Fibroblast of lung (primary cell): ENCODE results near the gene LAMTOR5. TPM values are rescaled to one million over a fixed set of nuclear protein-coding genes. Genes with fewer than 3 reads are reported as not detected.

Source experiments
- DNase-seq, 2 donors: peaks; one replicate each; pipeline versions ENCODE4 v3.0.0 to v3.0.0-alpha.2; 2010; ENCODE audit warnings: low read depth in 2 of 2
- H2AFZ ChIP-seq: 2 replicates; pipeline ENCODE4 v1.5.1; 2012; ENCODE audit warnings: low read length, control low read depth, inconsistent platforms
- H3K27ac ChIP-seq: 2 replicates; pipeline ENCODE4 v1.5.1; 2011; ENCODE audit warnings: low read length, control low read depth; ENCODE audit not compliant: insufficient read depth
- H3K27me3 ChIP-seq: 2 replicates; pipeline ENCODE4 v1.5.1; 2011; ENCODE audit warnings: mild to moderate bottlenecking, low read length; ENCODE audit not compliant: control insufficient read depth, insufficient read depth
- H3K36me3 ChIP-seq: 2 replicates; pipeline ENCODE4 v1.5.1; 2011; ENCODE audit warnings: low read length; ENCODE audit not compliant: control insufficient read depth, insufficient read depth
- H3K4me1 ChIP-seq: 2 replicates; pipeline ENCODE4 v1.5.1; 2011; ENCODE audit warnings: low read length; ENCODE audit not compliant: control insufficient read depth, insufficient read depth; ENCODE audit errors: extremely low read depth
- H3K4me2 ChIP-seq: 2 replicates; pipeline ENCODE4 v1.5.1; 2011; ENCODE audit warnings: low read length, control low read depth; ENCODE audit not compliant: insufficient read depth; ENCODE audit errors: extremely low read depth
- H3K4me3 ChIP-seq, 4 experiments: fragments of 200-600 bp in 1 of 4; sonication (generic) in 1 of 4; replicated peaks in 1 of 4; 2 replicates each; pipeline ENCODE4 v1.5.1; 2011 to 2016; ENCODE audit warnings: low read length in 4 of 4, low read depth in 3 of 4, mild to moderate bottlenecking in 3 of 4, control low read depth in 2 of 4, inconsistent platforms in 1 of 4, mixed read lengths in 1 of 4; ENCODE audit not compliant: insufficient read depth in 1 of 4; ENCODE audit errors: control extremely low read depth in 1 of 4
- H3K79me2 ChIP-seq: 2 replicates; pipeline ENCODE4 v1.5.1; 2012; ENCODE audit warnings: mild to moderate bottlenecking, low read length, inconsistent platforms; ENCODE audit not compliant: control insufficient read depth, insufficient read depth
- H3K9ac ChIP-seq: 2 replicates; pipeline ENCODE4 v1.5.1; 2011; ENCODE audit warnings: mild to moderate bottlenecking, low read length, control low read depth; ENCODE audit not compliant: insufficient read depth
- H3K9me3 ChIP-seq: 2 replicates; pipeline ENCODE4 v1.5.1; 2012; ENCODE audit warnings: low read depth, low read length; ENCODE audit not compliant: control insufficient read depth, insufficient read depth
- H4K20me1 ChIP-seq: 2 replicates; pipeline ENCODE4 v1.5.1; 2011; ENCODE audit warnings: low read length; ENCODE audit not compliant: control insufficient read depth, insufficient read depth; ENCODE audit errors: extremely low read depth
- EZH2 ChIP-seq: IDR thresholded peaks from 2 replicates; pipeline ENCODE4 v1.5.1; 2012; ENCODE audit warnings: low read length, control low read depth, mild to moderate bottlenecking; ENCODE audit errors: missing control alignments
- polyA plus RNA-seq, 2 donors: library from polyadenylated mRNA; depleted of rRNA in 1 of 2; stranded (reverse) in 1 of 2; unstranded in 1 of 2; fragments of >200 nt; gene quantifications; 2 replicates each; pipeline ENCODE4 v1.2.1, GENCODE V29; 2011 to 2012; ENCODE audit warnings: missing spikeins in 1 of 2
- total RNA-seq: library from RNA; depleted of rRNA; stranded (reverse); fragments of >200 nt; gene quantifications from 2 replicates; pipeline ENCODE4 v1.2.1, GENCODE V29; 2014
- TF ChIP-seq, protein P1 (sequence below), 2 donors: IDR thresholded peaks in 1 of 2; conservative IDR thresholded peaks in 1 of 2; 1 replicate in 1 of 2; 2 replicates in 1 of 2; pipeline ENCODE4 v1.5.1; 2011 to 2012; ENCODE audit warnings: low read length in 2 of 2, control low read depth in 1 of 2, inconsistent platforms in 1 of 2, low read depth in 1 of 2, mild to moderate bottlenecking in 1 of 2

LAMTOR5 gene
- total and polyA plus RNA-seq, 2 donors (not counting 1 experiment from before 2014, with no cell fraction given), result 70.4 to 317 TPM

- DNase-seq, result no peak
- no peak overlapping the region for H3K9ac ChIP-seq
- H3K4me1 ChIP-seq, result no peaks in the 10 kb centered on the region
- H4K20me1 ChIP-seq, result no peaks in the 10 kb centered on the region
- H3K79me2 ChIP-seq, result no peaks in the 10 kb centered on the region
- H3K27ac ChIP-seq, result no peak overlapping the region
- H3K27me3 ChIP-seq, result peaks cover 45% of the 10 kb centered on the region
- no peaks in the 10 kb centered on the region for H3K36me3 ChIP-seq
- H3K4me3 ChIP-seq, result no peak overlapping the region
- H3K9me3 ChIP-seq, result no peaks in the 10 kb centered on the region
- TF ChIP-seq, protein P1, sequence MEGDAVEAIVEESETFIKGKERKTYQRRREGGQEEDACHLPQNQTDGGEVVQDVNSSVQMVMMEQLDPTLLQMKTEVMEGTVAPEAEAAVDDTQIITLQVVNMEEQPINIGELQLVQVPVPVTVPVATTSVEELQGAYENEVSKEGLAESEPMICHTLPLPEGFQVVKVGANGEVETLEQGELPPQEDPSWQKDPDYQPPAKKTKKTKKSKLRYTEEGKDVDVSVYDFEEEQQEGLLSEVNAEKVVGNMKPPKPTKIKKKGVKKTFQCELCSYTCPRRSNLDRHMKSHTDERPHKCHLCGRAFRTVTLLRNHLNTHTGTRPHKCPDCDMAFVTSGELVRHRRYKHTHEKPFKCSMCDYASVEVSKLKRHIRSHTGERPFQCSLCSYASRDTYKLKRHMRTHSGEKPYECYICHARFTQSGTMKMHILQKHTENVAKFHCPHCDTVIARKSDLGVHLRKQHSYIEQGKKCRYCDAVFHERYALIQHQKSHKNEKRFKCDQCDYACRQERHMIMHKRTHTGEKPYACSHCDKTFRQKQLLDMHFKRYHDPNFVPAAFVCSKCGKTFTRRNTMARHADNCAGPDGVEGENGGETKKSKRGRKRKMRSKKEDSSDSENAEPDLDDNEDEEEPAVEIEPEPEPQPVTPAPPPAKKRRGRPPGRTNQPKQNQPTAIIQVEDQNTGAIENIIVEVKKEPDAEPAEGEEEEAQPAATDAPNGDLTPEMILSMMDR (conservative IDR thresholded peaks at IDR 0.05 in 1 of 2, IDR thresholded peaks at IDR 0.05 in 1 of 2; ENCODE audit: low read depth in 1 of 2, low read length in 2 of 2), result no peak
- TF ChIP-seq EZH2, result no peak
- H3K4me2 ChIP-seq, result no peak overlapping the region
- H2AFZ ChIP-seq, result no peak overlapping the region
Measured at GRCh38 chr1:110430901-110431300, 23.4 kb upstream of the LAMTOR5 start.

DNA sequence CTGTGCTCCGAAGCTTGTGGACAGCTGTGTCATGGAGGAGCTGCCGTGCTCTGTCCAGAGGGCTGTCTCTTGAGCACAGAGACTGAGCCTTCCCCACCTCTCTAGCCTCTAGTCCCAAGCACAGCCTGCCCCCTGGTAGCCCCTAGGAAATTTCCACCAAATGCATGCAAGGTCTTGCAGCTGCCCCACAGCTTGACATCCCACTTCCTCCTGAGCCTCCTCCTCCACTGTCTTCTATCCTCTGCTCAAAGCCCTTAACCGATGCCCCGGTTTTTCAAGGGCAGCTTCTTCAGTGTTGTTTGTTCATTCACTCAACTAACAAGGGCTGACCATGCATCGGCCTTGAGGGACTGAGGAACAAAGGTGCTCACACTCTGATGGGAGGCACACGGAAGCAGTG is 22.9 kb upstream of the LAMTOR5 start:
- Histone ChIP-seq H4K20me1 (no peaks in the 10 kb centered on the region), H3K36me3 (no peaks in the 10 kb centered on the region), H3K4me2 (no peak overlapping the region), H3K9me3 (no peaks in the 10 kb centered on the region), H3K9ac (no peak overlapping the region), H3K4me1 (no peaks in the 10 kb centered on the region), H3K27ac (no peak overlapping the region), H3K4me3 (no peak overlapping the region), H3K27me3 (peaks cover 47% of the 10 kb centered on the region), H3K79me2 (no peaks in the 10 kb centered on the region), H2AFZ (no peak overlapping the region)
- TF ChIP-seq, protein P1 (conservative IDR thresholded peaks at IDR 0.05 in 1 of 2, IDR thresholded peaks at IDR 0.05 in 1 of 2; ENCODE audit: low read depth in 1 of 2, low read length in 2 of 2), result no peak
- TF ChIP-seq EZH2, result no peak
- no peak for DNase-seq

DNA sequence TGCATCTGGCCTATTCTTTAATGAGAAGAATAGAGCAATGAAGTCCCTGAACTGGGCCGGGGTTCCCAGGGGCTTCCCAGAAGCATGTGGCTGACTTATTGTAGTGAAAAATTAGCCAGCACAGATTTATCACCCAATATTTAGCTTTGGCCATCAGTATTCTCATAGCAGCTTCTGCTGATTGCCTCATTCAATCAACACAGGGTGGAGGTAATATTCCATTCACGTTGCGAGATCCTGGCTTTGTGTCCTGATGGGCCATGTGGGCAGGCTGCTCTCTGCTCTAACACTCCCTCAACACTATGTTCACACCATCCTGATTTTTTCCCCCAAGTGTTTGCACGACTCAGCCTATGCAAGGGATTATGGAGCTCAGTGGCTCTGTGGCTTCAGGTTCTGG is 21.5 kb upstream of the LAMTOR5 start:
- H2AFZ ChIP-seq, result no peak overlapping the region
- no peak for TF ChIP-seq EZH2
- TF ChIP-seq, protein P1 (conservative IDR thresholded peaks at IDR 0.05 in 1 of 2, IDR thresholded peaks at IDR 0.05 in 1 of 2; ENCODE audit: low read depth in 1 of 2, low read length in 2 of 2), result no peak
- no peak for DNase-seq
- H3K4me3 ChIP-seq, result no peak overlapping the region
- H3K4me2 ChIP-seq, result no peak overlapping the region
- no peak overlapping the region for H3K9ac ChIP-seq
- peaks cover 47% of the 10 kb centered on the region for H3K27me3 ChIP-seq
- no peaks in the 10 kb centered on the region for H4K20me1 ChIP-seq
- H3K9me3 ChIP-seq, result no peaks in the 10 kb centered on the region
- no peaks in the 10 kb centered on the region for H3K79me2 ChIP-seq
- no peaks in the 10 kb centered on the region for H3K4me1 ChIP-seq
- H3K27ac ChIP-seq, result no peak overlapping the region
- no peaks in the 10 kb centered on the region for H3K36me3 ChIP-seq
